HG02642 (cell line): ENCODE results near the gene C10orf71.

Source experiments
- ATAC-seq: cut with Tn5 transposase; IDR thresholded peaks from one replicate; pipeline ENCODE4 v1.9.1; 2021; ENCODE audit warnings: mild to moderate bottlenecking; ENCODE audit not compliant: unreplicated experiment, poor library complexity

Gene C10orf71

GRCh38 chr10:49273082-49273465 is 25.9 kb upstream of the C10orf71 start:
- ATAC-seq, result no peak

- ATAC-seq, result no peak
These were observed 25.3 kb upstream of the C10orf71 start for GRCh38 chr10:49273626-49274025.

- ATAC-seq, result no peak
These were observed 24.1 kb upstream of the C10orf71 start for GRCh38 chr10:49274886-49275285.

DNA sequence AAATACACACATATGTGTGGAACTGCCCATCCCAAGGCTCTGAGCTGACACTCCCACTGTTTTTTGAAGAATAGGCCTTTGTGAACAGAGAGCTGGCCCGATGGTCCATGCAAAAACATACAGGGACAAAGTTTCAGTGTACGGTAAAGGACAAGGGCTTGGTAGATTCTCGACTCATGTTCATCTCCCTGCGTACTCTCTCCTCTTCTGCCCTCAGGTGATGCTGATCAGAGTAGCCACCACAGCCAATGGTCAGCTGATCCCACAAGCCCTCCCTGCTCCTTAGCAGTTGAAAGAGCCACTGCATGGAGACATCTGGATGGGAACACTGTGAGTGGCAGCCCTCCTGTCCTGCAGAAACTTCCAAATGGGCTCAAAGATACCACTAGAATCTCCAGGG is 23.1 kb upstream of the C10orf71 start:
- no peak for ATAC-seq

DNA sequence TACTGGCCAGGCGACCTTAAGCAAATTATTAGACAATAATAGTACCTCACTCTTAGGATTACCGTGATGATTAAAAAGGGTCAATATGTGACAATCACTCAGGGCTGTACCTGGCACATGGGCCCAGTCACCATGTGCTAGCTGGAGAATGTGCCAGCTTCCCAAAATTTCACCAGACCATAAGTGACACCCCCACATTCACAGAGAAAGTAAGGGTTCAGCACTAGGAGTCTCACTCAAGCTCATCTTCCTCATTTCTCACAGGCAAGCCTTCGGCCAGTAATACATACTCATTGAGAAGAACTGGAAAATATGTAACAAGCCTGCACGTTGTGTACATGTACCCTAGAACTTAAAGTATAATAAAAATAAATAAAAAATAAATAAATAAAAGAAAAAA is 22.4 kb upstream of the C10orf71 start:
- no peak for ATAC-seq

DNA sequence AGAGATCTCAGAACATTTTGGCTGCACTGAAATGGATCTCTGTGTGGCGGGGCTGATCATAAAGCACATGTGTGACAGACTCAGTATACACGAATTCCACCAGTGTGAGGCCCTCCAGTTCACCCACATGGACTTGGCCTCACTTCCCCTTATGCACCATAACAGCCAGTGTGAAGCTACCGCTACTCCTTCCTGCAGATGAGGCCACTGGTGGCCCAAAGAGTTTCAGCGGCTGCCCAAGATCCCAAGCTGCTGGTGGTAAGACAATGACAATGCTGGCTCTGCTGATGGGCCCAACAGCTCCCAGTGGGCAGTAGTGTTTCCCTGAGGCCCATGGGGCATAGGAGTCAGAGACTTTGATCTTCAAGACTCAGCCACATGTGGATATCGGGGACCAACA is 21.0 kb upstream of the C10orf71 start:
- ATAC-seq, result no peak

GRCh38 chr10:49278497-49278981 is 20.4 kb upstream of the C10orf71 start:
- ATAC-seq, result no peak

- no peak for ATAC-seq
These were observed 19.7 kb upstream of the C10orf71 start for GRCh38 chr10:49279015-49279880.

- ATAC-seq, result no peak
These were observed 19.0 kb upstream of the C10orf71 start for GRCh38 chr10:49280001-49280408.

DNA sequence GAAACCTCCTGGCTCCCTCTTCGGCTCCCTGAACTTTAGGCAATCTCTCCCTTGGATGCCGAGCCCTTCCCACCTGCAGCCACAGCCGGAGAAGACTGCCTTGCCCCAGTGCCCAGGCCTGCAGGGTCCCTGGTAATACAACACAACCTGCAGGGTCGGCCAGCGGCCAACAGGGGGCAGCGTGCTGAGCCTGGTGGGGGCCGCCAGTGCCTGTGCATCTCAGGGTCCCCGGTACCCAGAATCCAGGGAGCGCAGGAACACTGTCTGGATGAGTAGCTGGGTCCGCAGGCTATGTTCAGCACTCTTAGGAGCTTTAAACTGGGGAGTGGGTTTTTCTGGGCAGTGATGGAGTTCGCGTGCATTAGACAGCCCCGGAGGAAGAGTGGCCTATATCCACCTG is 17.5 kb upstream of the C10orf71 start:
- ATAC-seq, result no peak

DNA sequence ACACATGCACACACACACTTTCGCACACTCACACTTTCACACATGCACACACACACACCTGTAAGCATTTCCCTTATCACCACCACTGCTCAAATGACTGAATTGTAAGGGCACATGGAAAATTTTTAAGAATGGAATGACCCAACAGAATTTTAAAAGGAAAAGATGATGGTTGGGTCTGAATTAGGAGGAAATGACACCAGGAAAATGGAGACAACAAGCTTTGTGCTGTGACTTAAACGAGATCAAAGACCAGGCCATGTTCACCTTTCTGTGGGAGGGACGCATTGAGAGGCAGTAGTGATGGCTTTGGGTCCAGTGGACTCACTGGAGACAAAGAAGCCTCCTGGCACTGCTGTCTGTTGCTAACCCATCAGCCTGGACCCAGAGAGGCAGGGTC is 16.7 kb upstream of the C10orf71 start:
- no peak for ATAC-seq

- no peak for ATAC-seq
These were observed 16.1 kb upstream of the C10orf71 start for GRCh38 chr10:49282879-49283341.

DNA sequence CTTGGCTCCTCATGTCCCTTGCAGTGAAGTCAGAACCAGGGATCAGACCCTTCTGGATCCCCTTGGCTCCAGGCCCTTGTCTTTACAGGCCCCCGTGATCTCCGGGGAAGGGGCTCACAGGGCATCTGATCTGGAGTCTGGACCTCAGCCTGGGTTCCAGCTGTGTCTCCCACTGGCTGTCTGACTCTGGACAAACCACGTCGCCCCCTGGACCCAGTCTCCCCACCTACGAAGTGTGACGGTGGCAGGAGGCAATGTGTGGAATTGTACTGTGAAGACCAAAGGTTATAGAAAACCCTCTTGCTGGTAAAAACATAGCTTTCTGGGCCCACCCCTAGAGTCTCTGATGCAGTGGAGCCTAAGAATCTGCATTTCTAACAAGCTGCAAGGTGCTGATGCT is 15.5 kb upstream of the C10orf71 start:
- no peak for ATAC-seq

- no peak for ATAC-seq
These were observed 14.6 kb upstream of the C10orf71 start for GRCh38 chr10:49284356-49284755.

DNA sequence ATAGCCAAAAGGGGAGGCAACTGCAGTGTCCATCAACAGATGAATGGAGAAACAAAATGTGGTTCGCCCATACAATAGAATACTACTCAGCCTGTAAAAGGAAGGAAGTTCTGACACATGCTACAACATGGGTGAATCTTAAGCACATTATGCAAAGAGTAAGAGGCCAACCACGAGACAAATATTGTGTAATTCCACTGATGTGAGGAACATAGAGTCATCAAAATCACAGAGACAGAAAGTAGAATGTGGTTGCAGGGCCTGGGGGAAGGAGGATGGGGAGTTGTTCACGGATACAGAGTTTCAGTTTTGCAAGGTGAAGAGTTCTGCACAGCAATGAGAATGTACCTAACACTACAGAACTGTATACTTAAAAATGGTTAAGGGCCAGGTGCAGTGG is 13.7 kb upstream of the C10orf71 start:
- ATAC-seq, result no peak

DNA sequence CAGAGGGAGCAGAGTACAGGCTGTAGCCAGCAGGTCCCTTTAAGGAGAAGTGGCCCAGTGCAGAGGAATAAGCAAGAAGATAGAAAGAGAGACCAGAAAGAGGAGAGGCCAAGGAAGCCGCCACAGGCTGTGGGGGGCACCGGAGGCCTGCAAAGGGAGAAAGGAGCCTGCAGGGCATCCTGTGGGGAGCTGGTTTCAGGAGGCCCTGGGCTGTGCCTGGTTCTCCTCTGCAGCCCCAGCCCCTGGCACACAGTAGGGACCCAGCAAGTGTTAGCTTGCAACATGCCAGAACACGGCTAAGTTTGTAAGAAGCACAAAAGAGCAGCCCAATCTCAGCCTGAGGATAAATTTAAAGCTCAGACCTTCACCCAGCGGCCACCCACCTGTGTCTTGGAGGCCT is 12.3 kb upstream of the C10orf71 start:
- ATAC-seq, result no peak

DNA sequence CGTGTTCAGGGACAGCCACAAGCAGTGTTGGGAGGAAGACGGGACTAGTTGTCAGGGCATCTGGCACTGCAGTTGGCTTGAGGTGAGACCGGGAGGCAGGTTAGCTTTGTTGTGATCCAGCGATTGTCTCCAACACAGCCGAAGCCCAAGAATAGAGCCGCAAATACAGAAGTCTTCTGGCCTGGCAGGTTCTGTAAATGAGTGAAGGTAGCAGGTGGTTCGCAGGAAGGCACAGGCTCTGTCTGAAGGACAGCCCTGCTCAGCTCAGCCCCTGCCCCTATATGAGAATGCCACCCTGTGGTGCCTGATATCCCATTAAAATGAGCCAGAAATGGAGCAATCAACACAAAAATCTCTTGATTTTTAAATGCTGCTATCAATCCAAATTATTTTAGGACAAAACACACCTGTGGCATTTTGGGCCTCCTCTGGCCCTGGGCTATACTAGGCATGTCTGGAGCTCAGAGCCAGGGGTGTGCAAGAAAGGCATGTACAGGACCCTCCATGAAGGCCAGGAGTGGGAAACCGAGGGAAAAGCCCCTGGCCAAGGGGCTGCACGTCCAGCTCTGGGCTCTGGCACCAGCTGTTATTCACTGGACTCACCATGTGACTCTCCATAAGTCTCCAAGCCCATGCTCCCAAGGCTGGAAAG is 11.2 kb upstream of the C10orf71 start:
- no peak for ATAC-seq

DNA sequence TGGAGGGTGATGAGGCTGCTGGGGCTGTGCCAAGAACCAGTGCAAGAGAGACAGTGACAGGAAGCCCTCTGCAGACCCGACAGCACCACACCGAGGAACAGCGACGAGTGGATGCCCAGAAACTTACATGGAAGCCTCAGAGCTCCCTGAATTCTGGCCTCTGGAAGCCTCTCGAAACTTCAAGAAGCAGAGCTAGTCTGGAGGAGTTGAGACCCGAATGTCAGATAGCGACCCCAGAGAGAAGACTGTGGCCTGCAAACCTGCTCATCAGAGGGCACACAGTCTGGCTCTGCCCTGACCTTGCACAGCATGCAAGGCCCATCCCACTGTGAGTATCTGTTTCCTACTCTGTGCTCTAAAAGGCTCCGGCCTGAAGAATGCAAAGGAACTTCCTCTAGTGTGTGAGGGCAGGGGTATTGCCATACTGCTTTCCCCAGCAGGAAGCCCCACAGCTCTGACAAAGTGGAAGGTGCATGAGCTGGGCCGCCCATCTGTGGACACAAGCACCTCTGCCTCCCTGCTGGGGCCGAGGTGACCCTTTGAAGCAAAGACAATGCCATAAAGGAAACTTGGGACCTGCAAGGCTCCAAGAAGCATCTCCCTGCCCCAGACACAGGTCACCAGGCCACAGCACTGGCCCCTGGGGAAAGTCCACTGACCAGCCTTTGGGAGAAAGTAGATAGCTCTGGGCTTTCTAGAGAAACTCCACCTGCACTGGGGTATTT is 10.5 kb upstream of the C10orf71 start:
- ATAC-seq, result no peak

GRCh38 chr10:49289480-49289879 is 9.5 kb upstream of the C10orf71 start:
- ATAC-seq, result no peak

GRCh38 chr10:49290131-49290530 is 8.8 kb upstream of the C10orf71 start:
- ATAC-seq, result no peak

DNA sequence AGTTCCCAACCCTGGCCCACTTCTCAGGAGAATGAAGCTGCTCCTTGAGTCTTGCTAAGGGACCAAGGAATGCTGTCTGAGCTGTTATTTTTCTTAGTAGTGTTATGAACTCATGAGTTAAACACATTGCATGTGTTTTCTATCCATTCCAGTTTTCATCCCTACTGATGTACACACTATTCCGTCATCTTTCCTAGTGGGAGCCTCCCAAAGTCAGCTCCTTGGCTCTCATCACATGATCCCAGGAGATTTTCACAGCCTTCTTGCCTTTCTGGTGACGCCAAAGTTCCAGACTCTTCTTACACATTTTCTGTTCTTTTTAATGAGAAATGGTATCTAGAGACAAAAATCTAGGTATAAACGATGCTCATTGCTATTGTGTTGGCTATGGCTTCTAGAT is 8.4 kb upstream of the C10orf71 start:
- ATAC-seq, result no peak
